Transverse colon (tissue), 4 donors: Measurements from ENCODE around the gene CLUH. TPM values are rescaled to one million over a fixed set of nuclear protein-coding genes. Genes with fewer than 3 reads are reported as not detected.
"Not testable (repeated sequence)": the region's sequence is repeated elsewhere in the genome, so short reads cannot be mapped to it uniquely, and the experiment has no call there.

Source experiments
- DNase-seq: peaks from one replicate; pipeline ENCODE4 v3.0.0-alpha.2; 2019
- H3K27ac ChIP-seq, 4 donors: fragments of 200-600 bp; sonication (generic); 2 replicates each; pipeline ENCODE4 v1.5.1; 2016 to 2018; ENCODE audit warnings: inconsistent platforms in 4 of 4
- H3K27me3 ChIP-seq: fragments of 200-600 bp; sonication (generic); 2 replicates; pipeline ENCODE4 v1.5.1; 2017; ENCODE audit warnings: inconsistent platforms
- H3K36me3 ChIP-seq, 4 donors: fragments of 200-600 bp; sonication (generic); 2 replicates each; pipeline ENCODE4 v1.5.1; 2017 to 2019; ENCODE audit warnings: inconsistent platforms in 4 of 4
- H3K4me1 ChIP-seq, 4 donors: fragments of 200-600 bp; sonication (generic); 2 replicates each; pipeline ENCODE4 v1.5.1; 2017 to 2020; ENCODE audit warnings: inconsistent platforms in 4 of 4
- H3K4me3 ChIP-seq, 4 donors: fragments of 200-600 bp; sonication (generic); 1 replicate in 1 of 4; 2 replicates in 3 of 4; pipeline versions ENCODE4 v1.5.1 to v1.6.1; 2017 to 2019; ENCODE audit warnings: inconsistent platforms in 4 of 4
- H3K9me3 ChIP-seq, 2 donors: fragments of 200-600 bp; sonication (generic); 2 replicates each; pipeline ENCODE4 v1.5.1; 2017 to 2019; ENCODE audit warnings: inconsistent platforms in 2 of 2
- CTCF ChIP-seq, 5 experiments: fragments of 200-600 bp in 3 of 5; fragments of 450-650 bp in 2 of 5; sonication (generic) in 3 of 5; IDR thresholded peaks; 1 replicate in 2 of 5; 2 replicates in 3 of 5; pipeline ENCODE4 v1.5.1; 2016 to 2017; ENCODE audit warnings: antibody characterized with exemption in 5 of 5, inconsistent platforms in 3 of 5, mild to moderate bottlenecking in 2 of 5, moderate library complexity in 1 of 5
- EP300 ChIP-seq: sonication (generic); formaldehyde crosslinking; IDR thresholded peaks from one replicate; pipeline ENCODE4 v1.6.1; 2017; ENCODE audit warnings: antibody characterized with exemption, low read depth
- POLR2A ChIP-seq: fragments of 450-650 bp; IDR thresholded peaks from one replicate; pipeline ENCODE4 v1.6.1; 2016; ENCODE audit warnings: antibody characterized with exemption, mild to moderate bottlenecking, moderate library complexity
- POLR2AphosphoS5 ChIP-seq, 3 donors: sonication (generic); formaldehyde crosslinking; IDR thresholded peaks; one replicate each; pipeline ENCODE4 v1.6.1; 2016; ENCODE audit warnings: antibody characterized with exemption in 3 of 3
- WGBS, 2 donors: methylation state at CpG; one replicate each; pipeline ENCODE4 v1.1.5; 2018; ENCODE audit warnings: low coverage in 1 of 2; 5-methylcytosine and 5-hydroxymethylcytosine counted together
- in situ Hi-C, 4 donors: fragments of 200-750 bp; cut with MboI; loops; one replicate each; pipeline versions ENCODE4 v1.15.0 to v1.15.1; 2017; ENCODE audit warnings: low sequenced_read_pairs in 3 of 4, low pct_ligation_motif_present in 1 of 4, low pct_unique_long_range_greater_than_20kb in 1 of 4
- intact Hi-C: fragments of 100-400 bp; cut with DNase I; formaldehyde crosslinking; loops from one replicate; pipeline ENCODE4 v1.15.1; 2023; ENCODE audit warnings: low total_unique reads
- total RNA-seq, 4 donors: library from RNA; depleted of rRNA; stranded (reverse); fragments of >200 nt; gene quantifications; one replicate each; pipeline ENCODE4 v1.1.0, GENCODE V29; 2016

The CLUH gene
- total RNA-seq, 4 donors from 2014 or later: 127 to 1,072 (median 208) TPM

GRCh38 chr17:2700491-2701141, 10.9 kb downstream of the CLUH start:
- TF ChIP-seq EP300: no peak
- TF ChIP-seq POLR2A: no peak
- no peak for TF ChIP-seq POLR2AphosphoS5 (IDR thresholded peaks at IDR 0.05)
- TF ChIP-seq CTCF (IDR thresholded peaks at IDR 0.05): no peak
- intact Hi-C loops: no loop called here
- in situ Hi-C loops: no loop called here
- no peak overlapping the region for H3K4me3 ChIP-seq
- no peak overlapping the region for H3K27ac ChIP-seq
- WGBS, 2 donors: 90% methylated on average over 26 of the region's 27 CpGs; no CpG with 5 or more reads in 1 of the 2 donors
- no peak for DNase-seq
- H3K4me1 ChIP-seq: peaks cover 0 to 2% (median under 1%) of the 10 kb centered on the region in 4 donors
- no peaks in the 10 kb centered on the region for H3K9me3 ChIP-seq
- H3K27me3 ChIP-seq: no peaks in the 10 kb centered on the region
- peaks cover 0 to 66% (median 13%) of the 10 kb centered on the region in 4 donors for H3K36me3 ChIP-seq

GRCh38 chr17:2700030-2700490, 11.5 kb downstream of the CLUH start:
- H3K9me3 ChIP-seq: no peaks in the 10 kb centered on the region
- WGBS, 2 donors: 90% methylated on average over 20 of the region's 20 CpGs; no CpG with 5 or more reads in 1 of the 2 donors
- no peak overlapping the region for H3K27ac ChIP-seq
- intact Hi-C loops (no loop called here), in situ Hi-C loops (no loop called here)
- H3K27me3 ChIP-seq: no peaks in the 10 kb centered on the region
- no peaks in the 10 kb centered on the region for H3K4me1 ChIP-seq
- H3K4me3 ChIP-seq: no peak overlapping the region
- no peak for DNase-seq
- TF ChIP-seq POLR2AphosphoS5 (IDR thresholded peaks at IDR 0.05) (no peak), POLR2A (no peak), CTCF (IDR thresholded peaks at IDR 0.05) (no peak), EP300 (no peak)
- peaks cover 0 to 71% (median 15%) of the 10 kb centered on the region in 4 donors for H3K36me3 ChIP-seq

- H3K4me1 ChIP-seq, H3K27ac ChIP-seq, H3K9me3 ChIP-seq, H3K27me3 ChIP-seq, intact Hi-C loops, H3K4me3 ChIP-seq, DNase-seq, in situ Hi-C loops: not testable (repeated sequence)
- 86% methylated on average over 18 of the region's 18 CpGs; no CpG with 5 or more reads in 1 of the 2 donors for WGBS, 2 donors
- H3K36me3 ChIP-seq: peaks cover 0 to 77% (median 17%) of the 10 kb centered on the region in 4 donors
Measured at GRCh38 chr17:2699216-2699805, 12.3 kb downstream of the CLUH start.

- H3K36me3 ChIP-seq: peaks cover 0 to 74% (median 21%) of the 10 kb centered on the region in 4 donors
- H3K4me1 ChIP-seq: no peaks in the 10 kb centered on the region
- TF ChIP-seq POLR2A (no peak), EP300 (no peak), POLR2AphosphoS5 (IDR thresholded peaks at IDR 0.05) (no peak), CTCF (IDR thresholded peaks at IDR 0.05) (no peak)
- in situ Hi-C loops (no loop called here), intact Hi-C loops (no loop called here)
- no peak overlapping the region for H3K4me3 ChIP-seq
- H3K27me3 ChIP-seq: no peaks in the 10 kb centered on the region
- no peaks in the 10 kb centered on the region for H3K9me3 ChIP-seq
- H3K27ac ChIP-seq: no peak overlapping the region
- WGBS, 2 donors: 96% methylated on average over 40 of the region's 40 CpGs; no CpG with 5 or more reads in 1 of the 2 donors
- peak; percentile 7 for DNase-seq
Measured at GRCh38 chr17:2697611-2698162, 13.9 kb downstream of the CLUH start.
